Naive thymus-derived CD8-positive, alpha-beta T cell (primary cell): ENCODE data around the gene GSTCD. TPM values are rescaled to one million over a fixed set of nuclear protein-coding genes. Genes with fewer than 3 reads are reported as not detected.

ENCODE experiments used
- ATAC-seq, 2 donors: fragments of 150-1000 bp; cut with Tn5 transposase in 1 of 2; sonication (Bioruptor Pico), chemical (Tn5 transposase) in 1 of 2; 1 replicate in 1 of 2; 2 replicates in 1 of 2; pipeline ENCODE4 v1.10.0; 2021; ENCODE audit warnings: mild to moderate bottlenecking in 2 of 2, moderate library complexity in 2 of 2
- POLR2A ChIA-PET: fragments of 350-600 bp; sonication (Branson Sonifier 250); formaldehyde crosslinking; loops from one replicate; lab custom pipeline; 2021; ENCODE audit warnings: antibody characterized with exemption; lab: Charles Lee
- DNase-seq, 10 donors: peaks; one replicate each; pipeline versions ENCODE4 v3.0.0 to v3.0.0-alpha.2; 2020 to 2022
- H3K27ac Mint-ChIP-seq, 10 donors: one replicate each; pipeline ENCODE4 v1.8.0; 2020 to 2022; ENCODE audit warnings: mild to moderate bottlenecking in 10 of 10, mixed read lengths in 10 of 10, moderate library complexity in 4 of 10, inconsistent platforms in 1 of 10
- H3K27me3 Mint-ChIP-seq, 5 donors: one replicate each; pipeline ENCODE4 v1.8.0; 2021 to 2022; ENCODE audit warnings: mixed read lengths in 5 of 5
- H3K36me3 Mint-ChIP-seq, 3 donors: one replicate each; pipeline ENCODE4 v1.8.0; 2020 to 2022; ENCODE audit warnings: mixed read lengths in 3 of 3, mild to moderate bottlenecking in 2 of 3, inconsistent platforms in 1 of 3
- H3K4me1 Mint-ChIP-seq, 4 donors: one replicate each; pipeline ENCODE4 v1.8.0; 2021 to 2022; ENCODE audit warnings: mixed read lengths in 4 of 4
- H3K4me3 Mint-ChIP-seq, 10 donors: one replicate each; pipeline ENCODE4 v1.8.0; 2020 to 2022; ENCODE audit warnings: mild to moderate bottlenecking in 10 of 10, mixed read lengths in 10 of 10, moderate library complexity in 6 of 10, inconsistent platforms in 1 of 10
- H3K9me3 Mint-ChIP-seq, 9 donors: one replicate each; pipeline ENCODE4 v1.8.0; 2020 to 2022; ENCODE audit warnings: mixed read lengths in 9 of 9, mild to moderate bottlenecking in 3 of 9, inconsistent platforms in 1 of 9, moderate library complexity in 1 of 9
- polyA plus RNA-seq, 3 donors: library from polyadenylated mRNA; unstranded; fragments of 300-500 nt; fragmentation: Illumina TruSeq; gene quantifications; one replicate each; pipeline ENCODE4 v1.2.3, GENCODE V29; 2021
- total RNA-seq, 8 experiments: library from RNA in 2 of 8; stranded (reverse) in 2 of 8; gene quantifications; one replicate each; pipeline ENCODE4 v1.2.3 and lab custom pipeline; 2021 to 2026

GSTCD gene
- total and polyA plus RNA-seq, 5 experiments from 2014 or later, result 2.1 to 7.1 (median 4.3) TPM

DNA sequence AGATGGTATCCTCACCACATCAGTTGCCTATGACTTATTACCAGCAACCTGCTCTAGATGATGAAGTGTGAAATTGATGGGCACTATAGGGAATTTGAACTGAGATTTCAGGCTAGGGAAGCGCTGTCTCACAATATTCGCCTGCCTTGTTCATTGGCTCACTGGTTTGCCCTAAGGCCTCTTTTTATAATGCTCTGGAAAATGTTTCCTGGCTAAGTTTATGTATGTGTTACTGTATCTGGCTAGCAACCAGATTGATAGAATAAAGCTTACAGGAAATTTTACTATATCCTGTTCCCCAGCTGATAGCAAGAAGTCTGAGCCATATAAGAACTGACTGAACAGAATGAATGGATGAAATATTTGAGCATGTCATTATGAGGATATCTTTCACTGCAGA, 71.6 kb downstream of the GSTCD start:
- Mint-ChIP-seq H3K27me3 (no peaks in the 10 kb centered on the region), H3K4me3 (no peak overlapping the region), H3K36me3 (peaks cover 4 to 22% (median 9%) of the 10 kb centered on the region in 3 donors), H3K4me1 (no peaks in the 10 kb centered on the region), H3K27ac (no peak overlapping the region), H3K9me3 (no peaks in the 10 kb centered on the region)
- ATAC-seq (no peak), DNase-seq (no peak)
- POLR2A ChIA-PET, result no interaction called here

DNA sequence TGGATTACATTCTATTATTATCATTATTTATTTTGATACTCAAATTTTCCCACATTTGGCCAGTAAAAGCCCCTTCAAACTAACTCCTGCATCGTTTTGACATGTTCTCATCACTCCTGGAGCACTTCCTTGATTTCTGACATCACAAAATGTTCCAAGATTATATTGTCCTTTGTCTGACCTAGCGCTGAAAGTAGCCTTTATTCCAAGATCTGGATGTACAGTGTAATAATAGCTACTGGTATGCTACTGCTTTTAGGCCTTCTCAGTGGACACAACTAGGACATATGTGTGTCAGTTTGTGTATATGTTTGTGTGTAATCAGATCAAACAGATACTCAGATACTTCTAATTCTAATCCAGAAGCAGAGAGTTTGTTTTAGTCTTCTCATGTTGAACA, 76.2 kb downstream of the GSTCD start:
- DNase-seq (no peak), ATAC-seq (no peak)
- Mint-ChIP-seq H3K4me3 (no peak overlapping the region), H3K9me3 (no peaks in the 10 kb centered on the region), H3K36me3 (peaks cover 0 to 21% (median 4%) of the 10 kb centered on the region in 3 donors), H3K4me1 (no peaks in the 10 kb centered on the region), H3K27me3 (no peaks in the 10 kb centered on the region), H3K27ac (no peak overlapping the region)
- POLR2A ChIA-PET, result no interaction called here

DNA sequence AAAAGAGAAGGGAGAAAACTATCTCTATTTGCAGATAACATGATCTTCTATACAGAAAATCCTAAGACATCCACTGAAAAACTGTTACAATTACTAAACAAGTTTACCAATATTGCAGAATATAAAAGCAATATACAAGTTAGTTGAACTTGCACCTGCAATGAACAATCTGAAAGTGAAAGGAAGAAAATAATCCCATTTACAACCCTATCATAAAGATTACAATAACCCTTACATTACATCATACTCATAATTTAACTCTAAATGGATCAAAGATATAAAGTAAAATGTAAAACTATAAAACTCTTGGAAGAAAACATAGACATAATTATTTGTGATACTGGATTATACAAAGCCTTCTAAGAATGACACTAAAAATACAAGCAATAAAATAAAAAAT, 77.2 kb downstream of the GSTCD start:
- Mint-ChIP-seq H3K27me3 (no peaks in the 10 kb centered on the region), H3K9me3 (no peaks in the 10 kb centered on the region)
- POLR2A ChIA-PET, result no interaction called here

DNA sequence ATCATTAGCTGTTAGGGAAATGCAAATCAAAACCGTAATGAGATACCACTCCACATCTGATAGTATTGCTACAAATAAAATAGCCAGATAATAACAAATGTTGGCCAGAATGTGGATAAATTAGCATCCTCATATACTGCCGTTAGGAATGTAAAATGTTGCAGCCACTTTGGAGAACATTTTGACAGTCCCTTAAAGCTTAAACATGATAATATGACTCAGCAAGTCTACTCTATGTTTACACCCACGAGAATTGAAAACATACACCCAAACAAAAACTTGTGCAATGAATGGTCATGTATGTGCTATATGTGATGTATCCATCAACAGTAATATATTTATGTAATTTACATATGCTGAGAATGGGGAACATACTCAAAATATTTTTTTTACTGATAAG, 78.2 kb downstream of the GSTCD start:
- H3K27ac Mint-ChIP-seq, result no peak overlapping the region
- no peak overlapping the region for H3K4me3 Mint-ChIP-seq
- no peaks in the 10 kb centered on the region for H3K9me3 Mint-ChIP-seq
- no peak for ATAC-seq
- peaks cover 0 to 24% (median 6%) of the 10 kb centered on the region in 3 donors for H3K36me3 Mint-ChIP-seq
- no peaks in the 10 kb centered on the region for H3K27me3 Mint-ChIP-seq
- POLR2A ChIA-PET, result no interaction called here
- H3K4me1 Mint-ChIP-seq, result no peaks in the 10 kb centered on the region
- no peak for DNase-seq

More for the DNA sequence above, 77.2 kb downstream of the GSTCD start:
- Mint-ChIP-seq H3K4me3 (no peak overlapping the region), H3K4me1 (no peaks in the 10 kb centered on the region), H3K36me3 (peaks cover 0 to 21% (median 6%) of the 10 kb centered on the region in 3 donors), H3K27ac (no peak overlapping the region)
- no peak for DNase-seq
- no peak for ATAC-seq

DNA sequence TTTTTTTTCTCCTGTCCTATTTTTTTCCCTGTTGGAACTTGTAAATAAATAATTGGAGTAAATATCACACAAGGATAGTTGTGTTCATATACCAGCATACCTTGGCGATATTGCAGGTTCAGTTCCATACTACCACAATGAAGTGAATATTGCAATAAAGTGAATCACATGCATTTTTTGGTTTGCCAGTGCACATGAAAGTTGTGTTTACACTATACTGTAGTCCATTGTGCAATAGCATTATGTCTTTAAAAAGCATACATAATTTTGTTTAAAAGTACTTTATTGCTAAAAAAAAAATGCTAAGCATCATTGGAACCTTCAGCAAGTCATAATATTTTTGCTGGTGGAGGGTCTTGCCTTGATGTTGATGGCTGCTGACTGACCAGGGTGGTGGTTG, 88.6 kb downstream of the GSTCD start:
- Mint-ChIP-seq H3K36me3 (peaks cover 2 to 28% (median 17%) of the 10 kb centered on the region in 3 donors), H3K27me3 (no peaks in the 10 kb centered on the region), H3K27ac (no peak overlapping the region), H3K4me1 (no peaks in the 10 kb centered on the region), H3K4me3 (no peak overlapping the region), H3K9me3 (peaks cover 0 to 20% (median 2%) of the 10 kb centered on the region in 9 donors)
- DNase-seq (no peak), ATAC-seq (no peak)
- POLR2A ChIA-PET, result no interaction called here

DNA sequence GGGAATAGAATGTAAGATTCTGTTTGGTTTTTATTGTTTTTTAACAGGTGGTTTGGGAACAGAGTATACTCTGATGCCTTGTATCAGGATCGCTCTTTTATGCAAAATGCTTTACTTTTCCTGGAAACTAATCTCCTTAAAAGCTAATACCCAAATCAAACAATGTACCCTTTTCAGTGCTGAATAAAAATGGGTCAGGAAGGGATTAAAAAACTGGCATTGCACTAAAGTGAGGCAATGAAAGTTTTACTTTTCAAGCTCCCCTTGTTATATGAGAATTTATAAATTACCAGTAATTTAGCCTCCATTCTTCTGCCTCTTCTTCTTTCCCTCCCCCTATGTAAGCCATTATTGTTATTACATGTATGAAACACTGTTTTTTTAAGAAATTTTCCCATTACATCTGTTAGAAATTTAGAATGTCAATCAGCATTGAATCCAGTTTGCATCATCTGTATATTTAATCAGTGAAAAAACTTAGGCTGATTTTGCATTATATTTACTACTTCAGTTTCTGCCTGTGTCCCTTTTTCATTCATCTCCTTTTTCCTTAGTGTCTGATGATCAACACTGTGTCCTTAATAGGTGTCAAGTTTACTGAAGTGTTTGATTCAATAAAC, 97.0 kb downstream of the GSTCD start:
- no peak for ATAC-seq
- H3K27ac Mint-ChIP-seq, result no peak overlapping the region

DNA sequence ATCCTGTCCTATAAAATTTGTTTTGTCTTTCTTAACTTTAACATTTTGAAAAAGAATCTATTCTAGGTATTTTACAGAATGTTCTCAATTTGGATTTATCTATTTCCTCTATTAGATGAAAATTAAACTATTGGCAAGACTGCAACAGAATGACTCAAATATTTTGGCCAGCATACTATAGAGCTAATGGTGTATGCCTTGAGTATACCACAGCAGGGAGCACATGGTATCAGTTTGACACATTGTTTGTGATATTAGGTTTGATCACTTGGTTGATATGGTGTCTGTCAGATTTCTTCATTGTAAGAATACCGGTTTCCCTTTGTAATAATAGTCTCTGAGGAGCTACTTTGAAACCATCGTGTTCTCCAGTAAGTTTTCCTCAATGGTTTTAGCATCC, 98.9 kb downstream of the GSTCD start:
- no peak for ATAC-seq
- no peak for DNase-seq
- Mint-ChIP-seq H3K9me3 (no peaks in the 10 kb centered on the region), H3K36me3 (peaks cover 2 to 5% (median 3%) of the 10 kb centered on the region in 3 donors), H3K27ac (no peak overlapping the region), H3K4me1 (peaks cover 0 to 3% (median 0%) of the 10 kb centered on the region in 4 donors), H3K27me3 (no peaks in the 10 kb centered on the region), H3K4me3 (no peak overlapping the region)
- POLR2A ChIA-PET, result no interaction called here

More for the DNA sequence above, 97.0 kb downstream of the GSTCD start:
- no peak overlapping the region for H3K4me3 Mint-ChIP-seq
- no peak for DNase-seq
- peaks cover 0 to 11% (median 3%) of the 10 kb centered on the region in 3 donors for H3K36me3 Mint-ChIP-seq
- POLR2A ChIA-PET, result interaction anchor here (0.6 kb wide), 1 partner anchor 1732 kb away, joined by 3 read pairs; no protein-coding TSS in a partner anchor
- peaks cover 0 to 3% (median 0%) of the 10 kb centered on the region in 4 donors for H3K4me1 Mint-ChIP-seq
- H3K9me3 Mint-ChIP-seq, result no peaks in the 10 kb centered on the region
- no peaks in the 10 kb centered on the region for H3K27me3 Mint-ChIP-seq

DNA sequence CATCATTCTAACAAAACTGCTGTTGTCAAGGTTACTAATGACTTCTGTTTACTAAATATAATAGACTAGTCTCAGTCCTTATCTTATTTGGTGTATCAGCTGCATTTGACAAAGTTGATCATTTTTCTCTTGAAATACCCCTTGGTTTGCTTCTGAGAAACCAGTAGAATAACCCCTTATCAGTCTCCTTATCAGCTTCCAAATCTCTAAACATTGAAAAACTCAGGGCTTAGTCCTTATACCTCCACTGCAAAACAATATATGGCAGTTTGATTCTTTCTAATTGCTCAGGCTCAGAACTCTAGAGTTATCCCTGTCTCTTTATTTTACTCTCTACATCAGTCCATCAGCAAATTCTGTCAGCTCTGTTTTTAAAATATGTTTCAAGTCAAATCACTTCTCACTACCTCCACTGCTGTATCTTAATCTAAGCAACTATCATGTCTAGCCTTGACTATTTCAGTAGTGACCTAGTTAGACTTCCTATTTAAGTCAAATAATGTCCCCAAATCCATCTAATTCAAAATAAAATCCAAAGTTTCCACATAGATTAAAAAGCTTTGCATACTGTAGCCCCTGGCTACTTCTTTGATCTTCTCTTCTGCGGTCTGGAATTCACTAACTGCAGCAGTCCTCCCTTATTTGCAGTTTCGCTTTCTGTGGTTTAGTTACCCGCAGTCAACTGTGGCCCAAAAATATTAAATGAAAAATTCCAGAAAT, 99.6 kb downstream of the GSTCD start:
- no peaks in the 10 kb centered on the region for H3K27me3 Mint-ChIP-seq

DNA sequence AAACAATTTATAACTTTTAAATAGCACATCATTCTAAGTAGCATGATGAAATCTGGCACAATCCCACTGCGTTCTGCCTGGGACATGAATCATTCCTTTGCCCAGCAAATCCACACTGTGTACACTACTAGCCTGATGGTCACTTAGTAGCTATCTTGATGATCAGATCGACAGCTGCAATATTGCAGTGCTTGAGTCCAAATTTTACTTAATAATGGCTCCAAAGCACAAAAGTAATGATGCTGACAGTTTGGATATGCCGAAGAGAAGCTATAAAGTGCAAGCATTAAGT, 100.1 kb downstream of the GSTCD start:
- Mint-ChIP-seq H3K4me3 (no peak overlapping the region), H3K4me1 (peaks cover 0 to 3% (median 0%) of the 10 kb centered on the region in 4 donors), H3K27me3 (no peaks in the 10 kb centered on the region), H3K36me3 (peaks cover 0 to 11% (median 9%) of the 10 kb centered on the region in 3 donors), H3K9me3 (peaks cover 0 to 4% (median 0%) of the 10 kb centered on the region in 9 donors), H3K27ac (no peak overlapping the region)
- POLR2A ChIA-PET, result no interaction called here
- DNase-seq, result no peak
- ATAC-seq, result no peak

More for the DNA sequence above, 99.6 kb downstream of the GSTCD start:
- POLR2A ChIA-PET, result no interaction called here
- H3K4me3 Mint-ChIP-seq, result no peak overlapping the region
- no peak for DNase-seq
- ATAC-seq, result no peak
- H3K9me3 Mint-ChIP-seq, result no peaks in the 10 kb centered on the region
- H3K36me3 Mint-ChIP-seq, result peaks cover 0 to 7% (median 5%) of the 10 kb centered on the region in 3 donors
- peaks cover 0 to 3% (median 0%) of the 10 kb centered on the region in 4 donors for H3K4me1 Mint-ChIP-seq
- H3K27ac Mint-ChIP-seq, result no peak overlapping the region

DNA sequence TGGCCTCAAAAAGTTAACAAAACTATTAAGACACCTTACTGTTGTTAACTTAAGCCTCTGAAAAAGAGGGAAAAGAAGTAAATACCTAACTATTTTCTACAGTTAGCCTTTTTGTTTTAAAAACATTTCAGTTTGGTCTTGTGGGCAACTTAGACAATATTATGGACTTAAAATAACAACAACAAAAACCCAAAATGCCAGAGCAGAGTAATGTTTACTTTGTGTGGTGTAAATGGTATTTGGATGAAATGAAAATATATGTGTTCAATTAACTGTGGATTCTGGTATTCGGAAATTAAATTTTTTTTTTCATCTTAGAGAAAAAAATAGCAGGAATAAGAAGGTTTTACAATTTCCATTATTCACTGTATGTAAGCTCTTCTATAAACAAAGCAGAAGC, 107.1 kb downstream of the GSTCD start:
- DNase-seq, result no peak
- POLR2A ChIA-PET, result no interaction called here
- H3K36me3 Mint-ChIP-seq, result peaks cover 0 to 14% (median 11%) of the 10 kb centered on the region in 3 donors

DNA sequence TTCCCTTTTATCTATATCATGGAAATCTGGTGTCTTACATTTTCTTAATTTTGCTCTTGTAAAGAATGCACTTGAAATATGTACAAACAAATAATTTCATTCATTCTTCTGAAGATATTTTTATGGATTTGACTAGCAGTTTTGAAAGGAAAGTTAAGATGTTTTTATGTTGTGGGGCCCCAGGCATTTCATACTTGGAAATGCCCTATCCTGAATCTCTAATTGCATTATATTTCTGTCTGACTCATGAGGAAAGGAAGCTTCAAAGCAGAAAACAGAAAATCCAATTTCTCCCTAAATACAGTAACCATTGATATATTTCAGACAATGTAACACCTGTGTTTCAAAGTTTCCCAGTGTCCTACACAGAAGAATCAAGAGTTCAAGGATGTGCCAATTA, 113.5 kb downstream of the GSTCD start:
- peaks cover 0 to 2% (median 0%) of the 10 kb centered on the region in 9 donors for H3K9me3 Mint-ChIP-seq
- H3K4me1 Mint-ChIP-seq, result no peaks in the 10 kb centered on the region
- no peak for DNase-seq
- H3K27me3 Mint-ChIP-seq, result no peaks in the 10 kb centered on the region
- no peak for ATAC-seq
- POLR2A ChIA-PET, result no interaction called here
- H3K36me3 Mint-ChIP-seq, result peaks cover 12 to 34% (median 25%) of the 10 kb centered on the region in 3 donors
- H3K4me3 Mint-ChIP-seq, result no peak overlapping the region
- no peak overlapping the region for H3K27ac Mint-ChIP-seq

More for the DNA sequence above, 107.1 kb downstream of the GSTCD start:
- no peak for ATAC-seq
- Mint-ChIP-seq H3K4me1 (no peaks in the 10 kb centered on the region), H3K4me3 (no peak overlapping the region), H3K27ac (no peak overlapping the region), H3K9me3 (peaks cover 0 to 4% (median 0%) of the 10 kb centered on the region in 9 donors), H3K27me3 (no peaks in the 10 kb centered on the region)

DNA sequence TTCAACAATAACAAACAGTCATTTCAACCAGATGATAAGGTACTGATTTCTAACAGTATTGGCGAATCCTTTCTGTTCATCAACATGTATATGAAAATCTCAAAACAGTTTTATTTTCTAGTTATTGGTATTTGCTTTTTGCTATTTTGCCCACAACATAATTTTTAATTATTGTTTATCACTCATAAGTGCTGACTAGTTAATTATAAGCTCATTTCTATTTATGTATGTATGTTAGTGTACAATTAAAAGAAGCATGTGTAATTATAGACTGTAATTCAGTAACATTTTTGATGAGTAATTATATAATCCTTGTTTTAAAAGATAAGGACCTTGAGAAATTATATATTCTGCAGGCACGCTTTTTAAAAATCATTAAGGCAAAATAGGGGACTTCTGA, 119.5 kb downstream of the GSTCD start:
- Mint-ChIP-seq H3K27me3 (no peaks in the 10 kb centered on the region), H3K4me1 (no peaks in the 10 kb centered on the region), H3K36me3 (peaks cover 33 to 54% (median 34%) of the 10 kb centered on the region in 3 donors), H3K4me3 (no peak overlapping the region), H3K27ac (no peak overlapping the region), H3K9me3 (peaks cover 0 to 4% (median 0%) of the 10 kb centered on the region in 9 donors)
- POLR2A ChIA-PET, result no interaction called here
- DNase-seq (no peak), ATAC-seq (no peak)

DNA sequence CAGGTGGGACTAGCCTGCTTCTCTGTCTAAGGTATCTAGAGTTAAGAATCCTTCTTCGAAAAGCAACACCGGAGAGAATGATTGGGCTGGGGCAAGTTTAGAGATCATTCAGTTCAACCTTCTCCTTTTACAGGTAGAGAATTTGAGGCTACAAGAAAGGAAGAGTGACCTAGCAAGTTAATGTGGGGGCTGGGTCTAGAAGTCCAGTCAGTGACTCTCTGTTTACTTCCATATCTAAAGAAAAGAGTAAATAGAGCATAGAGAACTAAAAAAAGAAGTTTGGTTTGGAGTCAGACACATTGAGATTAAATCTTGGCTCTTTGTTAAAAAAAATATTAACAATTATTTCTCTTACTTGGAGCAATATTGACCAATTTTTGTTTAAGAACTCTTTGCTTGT, 122.6 kb downstream of the GSTCD start:
- no peak overlapping the region for H3K4me3 Mint-ChIP-seq
- POLR2A ChIA-PET, result no interaction called here
- peaks cover 17 to 46% (median 24%) of the 10 kb centered on the region in 3 donors for H3K36me3 Mint-ChIP-seq
- ATAC-seq, result no peak
- peaks cover 0 to 4% (median 0%) of the 10 kb centered on the region in 9 donors for H3K9me3 Mint-ChIP-seq
- H3K27me3 Mint-ChIP-seq, result no peaks in the 10 kb centered on the region
- no peak overlapping the region for H3K27ac Mint-ChIP-seq
- H3K4me1 Mint-ChIP-seq, result no peaks in the 10 kb centered on the region
- no peak for DNase-seq
